HUES6 (cell line): ENCODE data around the gene SPIB.

Source experiments
- H3K27ac ChIP-seq: 2 replicates; pipeline ENCODE4 v1.7.0; 2013; ENCODE audit warnings: low read depth, mild to moderate bottlenecking, low read length, inconsistent platforms
- H3K27me3 ChIP-seq: 2 replicates; pipeline ENCODE4 v1.6.1; 2013; ENCODE audit warnings: low read length; ENCODE audit not compliant: control insufficient read depth, insufficient read depth
- H3K36me3 ChIP-seq: 2 replicates; pipeline ENCODE4 v1.6.1; 2013; ENCODE audit warnings: low read length; ENCODE audit not compliant: control insufficient read depth, insufficient read depth
- H3K4me1 ChIP-seq: 2 replicates; pipeline ENCODE4 v1.6.1; 2013; ENCODE audit warnings: low read length; ENCODE audit not compliant: control insufficient read depth, insufficient read depth
- H3K4me3 ChIP-seq: 2 replicates; pipeline ENCODE4 v1.5.1; 2013; ENCODE audit warnings: low read depth, low read length
- H3K9ac ChIP-seq: one replicate; pipeline ENCODE4 v1.6.1; 2013; ENCODE audit warnings: mild to moderate bottlenecking, low read length
- H3K9me3 ChIP-seq: 2 replicates; pipeline ENCODE4 v1.6.1; 2013; ENCODE audit warnings: low read depth, low read length; ENCODE audit not compliant: control insufficient read depth, insufficient read depth

SPIB gene

GRCh38 chr19:50420808-50421207 lies 2.1 kb downstream of the SPIB start:
- Histone ChIP-seq H3K36me3 (no peaks in the 10 kb centered on the region), H3K4me1 (peaks cover 24% of the 10 kb centered on the region), H3K9ac (no peak overlapping the region), H3K9me3 (no peaks in the 10 kb centered on the region), H3K4me3 (no peak overlapping the region), H3K27ac (no peak overlapping the region), H3K27me3 (peaks cover 22% of the 10 kb centered on the region; the same call in 1 of the 2 replicates)

DNA sequence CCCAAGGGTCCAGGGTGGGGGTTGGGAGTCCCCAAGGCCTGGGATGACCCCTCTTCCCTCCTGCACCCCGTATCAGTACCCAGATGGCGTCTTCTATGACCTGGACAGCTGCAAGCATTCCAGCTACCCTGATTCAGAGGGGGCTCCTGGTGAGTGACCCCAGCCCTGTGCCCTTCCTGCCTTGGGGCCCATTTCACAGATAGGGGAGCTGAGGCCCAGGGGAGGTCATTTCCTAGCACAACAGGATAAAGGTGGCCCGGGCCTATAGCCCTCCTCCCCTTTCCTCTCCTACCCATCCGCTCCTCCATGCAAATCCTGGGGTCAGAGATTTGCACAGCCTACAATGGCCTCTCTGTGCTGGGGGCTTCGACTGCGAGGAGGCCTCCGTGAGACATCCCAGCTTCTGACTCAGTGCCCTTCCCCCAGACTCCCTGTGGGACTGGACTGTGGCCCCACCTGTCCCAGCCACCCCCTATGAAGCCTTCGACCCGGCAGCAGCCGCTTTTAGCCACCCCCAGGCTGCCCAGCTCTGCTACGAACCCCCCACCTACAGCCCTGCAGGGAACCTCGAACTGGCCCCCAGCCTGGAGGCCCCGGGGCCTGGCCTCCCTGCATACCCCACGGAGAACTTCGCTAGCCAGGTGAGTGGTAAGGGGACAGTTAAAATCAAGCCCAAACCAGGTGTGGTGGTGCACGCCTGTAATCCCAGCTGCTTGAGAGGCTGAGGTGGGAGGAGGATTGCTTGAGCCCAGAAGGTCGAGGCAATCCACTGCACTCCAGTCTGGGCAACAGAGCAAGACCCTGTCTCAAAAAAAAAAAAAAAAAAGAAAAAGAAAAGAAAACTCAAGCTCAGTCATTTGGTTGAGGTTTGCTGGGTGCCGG lies 3.9 kb downstream of the SPIB start:
- Histone ChIP-seq H3K9ac (no peak overlapping the region), H3K9me3 (no peaks in the 10 kb centered on the region), H3K27me3 (peaks cover 22% of the 10 kb centered on the region; the same call in 1 of the 2 replicates), H3K4me1 (peaks cover 24% of the 10 kb centered on the region), H3K4me3 (no peak overlapping the region), H3K27ac (no peak overlapping the region), H3K36me3 (no peaks in the 10 kb centered on the region)

- H3K27me3 ChIP-seq = peaks cover 26% of the 10 kb centered on the region
- H3K9me3 ChIP-seq = no peaks in the 10 kb centered on the region
- no peak overlapping the region for H3K9ac ChIP-seq
- H3K36me3 ChIP-seq = no peaks in the 10 kb centered on the region
- H3K27ac ChIP-seq = no peak overlapping the region
- peaks cover 21% of the 10 kb centered on the region for H3K4me1 ChIP-seq
- no peak overlapping the region for H3K4me3 ChIP-seq
These were observed 4.8 kb downstream of the SPIB start for GRCh38 chr19:50423279-50424113.

GRCh38 chr19:50425581-50425980 lies 6.8 kb downstream of the SPIB start:
- Histone ChIP-seq H3K4me3 (no peak overlapping the region), H3K9ac (no peak overlapping the region), H3K4me1 (peaks cover 8% of the 10 kb centered on the region), H3K27ac (no peak overlapping the region), H3K27me3 (peaks cover 21% of the 10 kb centered on the region), H3K9me3 (no peaks in the 10 kb centered on the region), H3K36me3 (no peaks in the 10 kb centered on the region)

- H3K4me3 ChIP-seq = peak overlapping the region; percentile 43
- H3K9me3 ChIP-seq = no peaks in the 10 kb centered on the region
- H3K36me3 ChIP-seq = no peaks in the 10 kb centered on the region
- no peak overlapping the region for H3K9ac ChIP-seq
- H3K4me1 ChIP-seq = peaks cover 15% of the 10 kb centered on the region
- no peak overlapping the region for H3K27ac ChIP-seq
- peaks cover 28% of the 10 kb centered on the region for H3K27me3 ChIP-seq
These were observed 8.7 kb downstream of the SPIB start for GRCh38 chr19:50427318-50427925.

DNA sequence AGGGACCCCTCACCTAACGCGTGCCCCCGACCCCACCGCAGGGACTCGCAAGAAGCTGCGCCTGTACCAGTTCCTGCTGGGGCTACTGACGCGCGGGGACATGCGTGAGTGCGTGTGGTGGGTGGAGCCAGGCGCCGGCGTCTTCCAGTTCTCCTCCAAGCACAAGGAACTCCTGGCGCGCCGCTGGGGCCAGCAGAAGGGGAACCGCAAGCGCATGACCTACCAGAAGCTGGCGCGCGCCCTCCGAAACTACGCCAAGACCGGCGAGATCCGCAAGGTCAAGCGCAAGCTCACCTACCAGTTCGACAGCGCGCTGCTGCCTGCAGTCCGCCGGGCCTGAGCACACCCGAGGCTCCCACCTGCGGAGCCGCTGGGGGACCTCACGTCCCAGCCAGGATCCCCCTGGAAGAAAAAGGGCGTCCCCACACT lies 9.3 kb downstream of the SPIB start:
- peaks cover 31% of the 10 kb centered on the region for H3K27me3 ChIP-seq
- H3K4me3 ChIP-seq = peak overlapping the region; percentile 43
- H3K4me1 ChIP-seq = peaks cover 21% of the 10 kb centered on the region
- H3K27ac ChIP-seq = no peak overlapping the region
- H3K9me3 ChIP-seq = no peaks in the 10 kb centered on the region
- no peak overlapping the region for H3K9ac ChIP-seq
- H3K36me3 ChIP-seq = no peaks in the 10 kb centered on the region

- no peaks in the 10 kb centered on the region for H3K9me3 ChIP-seq
- H3K27ac ChIP-seq = no peak overlapping the region
- peaks cover 24% of the 10 kb centered on the region for H3K4me1 ChIP-seq
- no peaks in the 10 kb centered on the region for H3K36me3 ChIP-seq
- H3K9ac ChIP-seq = no peak overlapping the region
- peaks cover 31% of the 10 kb centered on the region for H3K27me3 ChIP-seq
- no peak overlapping the region for H3K4me3 ChIP-seq
These were observed 10.2 kb downstream of the SPIB start for GRCh38 chr19:50428772-50429463.

DNA sequence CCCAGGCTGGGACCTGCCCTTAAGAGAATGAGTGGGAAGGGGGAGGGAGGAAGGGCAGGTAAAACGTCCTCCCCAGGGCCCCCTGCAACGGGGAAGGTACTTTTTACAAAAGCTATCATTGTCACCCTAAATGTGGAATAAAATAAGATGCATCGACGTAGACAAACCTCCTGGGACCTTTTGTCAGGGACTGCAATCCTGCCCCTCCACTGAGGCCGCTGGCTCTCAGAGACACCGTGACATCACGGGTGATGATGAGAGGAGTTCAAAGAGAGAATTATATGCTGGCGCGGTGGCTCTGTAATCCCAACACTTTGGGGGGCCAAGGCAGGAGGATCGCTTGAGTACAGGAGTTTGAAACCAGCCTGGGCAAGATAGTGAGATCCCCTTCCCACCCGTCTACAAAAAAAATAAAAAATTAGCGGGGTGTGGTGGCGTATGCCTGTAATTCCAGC lies 12.2 kb downstream of the SPIB start:
- H3K27me3 ChIP-seq = peaks cover 31% of the 10 kb centered on the region
- no peaks in the 10 kb centered on the region for H3K9me3 ChIP-seq
- no peak overlapping the region for H3K27ac ChIP-seq
- H3K4me1 ChIP-seq = peaks cover 31% of the 10 kb centered on the region
- no peaks in the 10 kb centered on the region for H3K36me3 ChIP-seq
- peak overlapping the region; percentile 15 for H3K9ac ChIP-seq
- peak overlapping the region; percentile 62 for H3K4me3 ChIP-seq

DNA sequence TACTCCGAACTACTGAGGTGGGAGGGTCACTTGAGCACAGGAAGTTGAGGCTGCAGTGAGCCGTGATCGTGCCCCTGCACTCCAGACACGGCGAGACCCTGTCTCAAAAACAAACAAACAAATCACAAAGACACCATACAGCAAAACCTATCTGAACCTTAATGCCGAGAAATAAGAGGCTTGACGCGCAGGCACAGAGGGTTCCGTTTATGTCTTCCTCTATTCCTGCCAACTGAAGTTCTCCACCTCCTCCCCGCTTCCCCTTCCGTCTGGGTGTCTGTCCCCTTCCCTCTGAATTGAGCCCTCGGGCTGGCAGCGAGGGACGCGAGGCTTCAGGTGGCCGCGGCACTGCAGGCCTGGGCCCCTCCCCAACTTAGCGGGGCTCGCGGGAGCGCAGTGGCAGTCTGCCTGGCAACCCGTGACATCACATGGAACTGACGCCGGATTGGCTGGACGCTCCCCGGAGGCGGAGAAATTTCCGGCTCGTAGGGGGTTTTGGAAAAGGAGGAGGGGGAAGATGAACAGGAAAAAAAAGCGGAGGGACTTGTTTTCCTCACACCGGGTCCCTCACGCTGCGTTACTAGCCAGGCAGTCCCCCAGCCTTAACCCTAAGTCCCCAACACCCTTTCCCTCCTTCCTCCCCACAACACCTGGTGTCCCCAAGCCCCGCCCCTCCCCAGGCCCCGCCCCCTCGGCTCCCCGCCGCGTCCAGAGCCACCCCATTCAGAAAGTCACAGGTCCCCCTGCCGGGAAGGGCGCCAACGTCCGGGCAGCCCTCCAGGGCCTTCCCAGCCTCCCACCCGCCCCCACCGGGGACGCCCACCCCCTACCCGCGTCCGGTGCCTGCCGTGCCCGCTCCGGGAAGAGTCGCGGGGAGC lies 12.8 kb downstream of the SPIB start:
- Histone ChIP-seq H3K4me1 (peaks cover 31% of the 10 kb centered on the region), H3K9me3 (no peaks in the 10 kb centered on the region), H3K36me3 (no peaks in the 10 kb centered on the region), H3K4me3 (peak overlapping the region; percentile 62), H3K27ac (peak overlapping the region; percentile 31; the same call in 1 of the 2 replicates), H3K9ac (peak overlapping the region; percentile 59), H3K27me3 (peaks cover 31% of the 10 kb centered on the region)
